Osteoblast (primary cell): ENCODE data around the gene HCN3. TPM values are rescaled to one million over a fixed set of nuclear protein-coding genes. Genes with fewer than 3 reads are reported as not detected.
A peak's percentile ranks its signal among the peaks of the same experiment; 100 is the strongest.

ENCODE experiments used
- DNase-seq: peaks from one replicate; pipeline ENCODE4 v3.0.0; 2011; ENCODE audit warnings: low spot score, mixed read lengths; ENCODE audit not compliant: insufficient read length; ENCODE audit errors: missing footprints
- H2AFZ ChIP-seq: 2 replicates; pipeline ENCODE4 v1.6.0; 2011; ENCODE audit warnings: mild to moderate bottlenecking, low read length
- H3K27ac ChIP-seq: 2 replicates; pipeline ENCODE4 v1.5.1; 2011; ENCODE audit warnings: mild to moderate bottlenecking, low read depth, low read length, moderate library complexity
- H3K27me3 ChIP-seq: 2 replicates; pipeline ENCODE4 v1.6.0; 2012; ENCODE audit warnings: mild to moderate bottlenecking, control low read depth, inconsistent platforms, low read length, moderate library complexity; ENCODE audit not compliant: insufficient read depth
- H3K36me3 ChIP-seq: 2 replicates; pipeline ENCODE4 v1.5.1; 2011; ENCODE audit warnings: mild to moderate bottlenecking, low read length, control low read depth, moderate library complexity; ENCODE audit not compliant: insufficient read depth
- H3K4me1 ChIP-seq: 2 replicates; pipeline ENCODE4 v1.5.1; 2011; ENCODE audit warnings: mild to moderate bottlenecking, low read length, control low read depth, moderate library complexity; ENCODE audit not compliant: insufficient read depth
- H3K4me2 ChIP-seq: 2 replicates; pipeline ENCODE4 v1.6.0; 2011; ENCODE audit warnings: mild to moderate bottlenecking, low read length; ENCODE audit not compliant: insufficient read depth
- H3K4me3 ChIP-seq: fragments of 200-600 bp; sonication (generic); 3 replicates; pipeline ENCODE4 v1.5.1; 2012; ENCODE audit warnings: mild to moderate bottlenecking, low read length, inconsistent platforms; ENCODE audit not compliant: insufficient read depth
- H3K79me2 ChIP-seq: 2 replicates; pipeline ENCODE4 v1.6.0; 2012; ENCODE audit warnings: mild to moderate bottlenecking, low read length, control low read depth, inconsistent platforms; ENCODE audit not compliant: insufficient read depth
- H3K9me3 ChIP-seq: 2 replicates; pipeline ENCODE4 v1.5.1; 2011; ENCODE audit warnings: low read depth, low read length, control low read depth
- H4K20me1 ChIP-seq: 2 replicates; pipeline ENCODE4 v1.6.0; 2012; ENCODE audit warnings: mild to moderate bottlenecking, low read length, control low read depth; ENCODE audit not compliant: insufficient read depth
- CTCF ChIP-seq: IDR thresholded peaks from 2 replicates; pipeline ENCODE4 v1.5.1; 2011; ENCODE audit warnings: mild to moderate bottlenecking, low read depth, low read length, moderate library complexity; ENCODE audit errors: extremely low read depth
- total RNA-seq: library from RNA; depleted of rRNA; stranded (reverse); fragments of >200 nt; gene quantifications from 2 replicates; pipeline ENCODE4 v1.2.3, GENCODE V29; 2012

The HCN3 gene
- total RNA-seq, 1 donor: 2.5 TPM

- Histone ChIP-seq H3K36me3 (peaks cover 22% of the 10 kb centered on the region), H3K4me1 (peaks cover 37% of the 10 kb centered on the region), H4K20me1 (no peaks in the 10 kb centered on the region), H3K4me2 (peak overlapping the region; percentile 99), H3K27me3 (no peaks in the 10 kb centered on the region), H3K27ac (peak overlapping the region; percentile 87), H2AFZ (peak overlapping the region; percentile 90), H3K4me3 (peak overlapping the region; percentile 99), H3K79me2 (peaks cover 44% of the 10 kb centered on the region), H3K9me3 (no peaks in the 10 kb centered on the region)
- no peak for TF ChIP-seq CTCF
- DNase-seq: peak; percentile 72
Measured at GRCh38 chr1:155309423-155310021, 32.3 kb downstream of the HCN3 start.

- Histone ChIP-seq H3K27me3 (no peaks in the 10 kb centered on the region), H2AFZ (no peak overlapping the region), H3K36me3 (peaks cover 27% of the 10 kb centered on the region), H3K4me3 (no peak overlapping the region), H3K4me2 (no peak overlapping the region), H3K27ac (no peak overlapping the region), H3K79me2 (peaks cover 44% of the 10 kb centered on the region), H3K4me1 (peaks cover 11% of the 10 kb centered on the region), H3K9me3 (no peaks in the 10 kb centered on the region), H4K20me1 (no peaks in the 10 kb centered on the region)
- TF ChIP-seq CTCF: no peak
- DNase-seq: no peak
Measured at GRCh38 chr1:155313261-155313660, 36.0 kb downstream of the HCN3 start.

GRCh38 chr1:155316922-155317321 lies 39.7 kb downstream of the HCN3 start:
- TF ChIP-seq CTCF: no peak
- H3K4me2 ChIP-seq: no peak overlapping the region
- H3K4me3 ChIP-seq: no peak overlapping the region
- H3K4me1 ChIP-seq: peaks cover 14% of the 10 kb centered on the region
- H3K9me3 ChIP-seq: no peaks in the 10 kb centered on the region
- H2AFZ ChIP-seq: no peak overlapping the region
- no peaks in the 10 kb centered on the region for H3K27me3 ChIP-seq
- H3K27ac ChIP-seq: no peak overlapping the region
- H4K20me1 ChIP-seq: peaks cover 10% of the 10 kb centered on the region
- peaks cover 30% of the 10 kb centered on the region for H3K36me3 ChIP-seq
- peaks cover 19% of the 10 kb centered on the region for H3K79me2 ChIP-seq
- peak; percentile 57 for DNase-seq

- Histone ChIP-seq H2AFZ (no peak overlapping the region), H3K79me2 (peaks cover 12% of the 10 kb centered on the region), H3K9me3 (no peaks in the 10 kb centered on the region), H3K36me3 (peaks cover 21% of the 10 kb centered on the region), H3K4me2 (no peak overlapping the region), H3K4me1 (peaks cover 20% of the 10 kb centered on the region), H3K27me3 (no peaks in the 10 kb centered on the region), H3K4me3 (no peak overlapping the region), H4K20me1 (peaks cover 13% of the 10 kb centered on the region), H3K27ac (no peak overlapping the region)
- TF ChIP-seq CTCF: no peak
- DNase-seq: peak; percentile 14
Measured at GRCh38 chr1:155318082-155318481, 40.8 kb downstream of the HCN3 start.
